ENCODE measurements around the gene ELMO2.

GRCh38 chr20:46355778-46356177, 50.6 kb downstream of the ELMO2 start:
- TF ChIP-seq POLR2A (IDR thresholded peaks at IDR 0.05; ENCODE audit: low read depth, low read length) (no peak), POLR2AphosphoS5 (IDR thresholded peaks at IDR 0.05; ENCODE audit: low read depth, low read length) (no peak)
